OCI-LY3 (cell line): ENCODE results near the gene SLC12A8.

ENCODE experiments used
- CTCF ChIP-seq: fragments of 200-600, 300-600 bp; sonication (generic); IDR thresholded peaks from 2 replicates; pipeline ENCODE4 v1.5.1; 2014; ENCODE audit warnings: antibody characterized with exemption, low read length, low read depth
- EZH2phosphoT487 ChIP-seq: fragments of 200-600 bp; shearing (Covaris generic); IDR thresholded peaks from 2 replicates; pipeline ENCODE4 v1.6.1; 2018; ENCODE audit warnings: antibody characterized with exemption, mixed run types, low read depth

GRCh38 chr3:125150525-125151441 lies 61.8 kb downstream of the SLC12A8 start:
- TF ChIP-seq CTCF: peak; percentile 75
- no peak for TF ChIP-seq EZH2phosphoT487
